D341Med (cell line): ENCODE measurements around the gene AKAP6.
A peak's percentile ranks its signal among the peaks of the same experiment; 100 is the strongest.

Experiments
- DNase-seq: peaks from one replicate; pipeline ENCODE4 v3.0.0; 2012; ENCODE audit warnings: low spot score

The AKAP6 gene, protein sequence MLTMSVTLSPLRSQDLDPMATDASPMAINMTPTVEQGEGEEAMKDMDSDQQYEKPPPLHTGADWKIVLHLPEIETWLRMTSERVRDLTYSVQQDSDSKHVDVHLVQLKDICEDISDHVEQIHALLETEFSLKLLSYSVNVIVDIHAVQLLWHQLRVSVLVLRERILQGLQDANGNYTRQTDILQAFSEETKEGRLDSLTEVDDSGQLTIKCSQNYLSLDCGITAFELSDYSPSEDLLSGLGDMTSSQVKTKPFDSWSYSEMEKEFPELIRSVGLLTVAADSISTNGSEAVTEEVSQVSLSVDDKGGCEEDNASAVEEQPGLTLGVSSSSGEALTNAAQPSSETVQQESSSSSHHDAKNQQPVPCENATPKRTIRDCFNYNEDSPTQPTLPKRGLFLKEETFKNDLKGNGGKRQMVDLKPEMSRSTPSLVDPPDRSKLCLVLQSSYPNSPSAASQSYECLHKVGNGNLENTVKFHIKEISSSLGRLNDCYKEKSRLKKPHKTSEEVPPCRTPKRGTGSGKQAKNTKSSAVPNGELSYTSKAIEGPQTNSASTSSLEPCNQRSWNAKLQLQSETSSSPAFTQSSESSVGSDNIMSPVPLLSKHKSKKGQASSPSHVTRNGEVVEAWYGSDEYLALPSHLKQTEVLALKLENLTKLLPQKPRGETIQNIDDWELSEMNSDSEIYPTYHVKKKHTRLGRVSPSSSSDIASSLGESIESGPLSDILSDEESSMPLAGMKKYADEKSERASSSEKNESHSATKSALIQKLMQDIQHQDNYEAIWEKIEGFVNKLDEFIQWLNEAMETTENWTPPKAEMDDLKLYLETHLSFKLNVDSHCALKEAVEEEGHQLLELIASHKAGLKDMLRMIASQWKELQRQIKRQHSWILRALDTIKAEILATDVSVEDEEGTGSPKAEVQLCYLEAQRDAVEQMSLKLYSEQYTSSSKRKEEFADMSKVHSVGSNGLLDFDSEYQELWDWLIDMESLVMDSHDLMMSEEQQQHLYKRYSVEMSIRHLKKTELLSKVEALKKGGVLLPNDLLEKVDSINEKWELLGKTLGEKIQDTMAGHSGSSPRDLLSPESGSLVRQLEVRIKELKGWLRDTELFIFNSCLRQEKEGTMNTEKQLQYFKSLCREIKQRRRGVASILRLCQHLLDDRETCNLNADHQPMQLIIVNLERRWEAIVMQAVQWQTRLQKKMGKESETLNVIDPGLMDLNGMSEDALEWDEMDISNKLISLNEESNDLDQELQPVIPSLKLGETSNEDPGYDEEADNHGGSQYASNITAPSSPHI (N-terminal part only)

GRCh38 chr14:32329146-32329545, at the start of gene AKAP6:
Gene AKAP6 (plus strand): TSS chr14:32329298. CDS start chr14:32433494, 104,196 bp downstream.
- DNase-seq = no peak

DNA sequence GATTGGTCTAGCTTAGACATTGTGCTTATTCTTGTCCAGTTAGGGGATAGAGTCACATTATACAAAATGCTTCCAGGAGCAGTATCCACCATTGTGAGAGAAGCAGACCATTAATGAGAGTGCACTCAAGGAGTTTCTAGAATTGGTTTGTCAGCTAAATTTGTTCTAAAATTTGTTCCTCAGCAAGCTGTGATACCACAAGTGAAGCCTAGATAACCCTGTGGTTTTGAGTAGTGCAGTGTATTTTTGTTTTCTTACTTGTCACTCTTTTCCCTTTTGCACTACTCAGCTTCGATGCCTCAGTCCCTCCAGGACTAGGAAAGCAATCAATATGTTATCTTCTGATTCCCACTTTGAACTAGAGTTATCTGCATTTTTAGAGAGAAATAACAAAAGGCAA, 42.5 kb upstream of the AKAP6 start:
- no peak for DNase-seq

DNA sequence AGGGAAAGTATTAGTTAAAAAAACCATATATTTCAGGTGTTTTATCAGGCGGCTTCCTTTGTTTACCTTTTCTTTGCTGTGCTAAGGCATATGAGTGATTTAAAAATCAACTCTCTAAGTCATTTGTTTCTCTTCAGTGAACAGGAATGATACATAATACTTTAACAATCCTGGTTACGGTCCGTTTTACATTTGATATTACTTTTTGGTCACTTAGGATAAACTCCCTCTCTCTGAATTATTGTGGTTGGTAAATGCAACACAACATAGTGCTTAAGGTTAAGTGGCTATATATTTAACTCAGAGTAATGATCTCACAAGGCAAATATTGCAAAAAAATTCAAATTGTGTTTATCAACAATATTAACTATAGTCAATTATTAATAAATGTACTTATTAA, 32.7 kb upstream of the AKAP6 start:
- no peak for DNase-seq

DNA sequence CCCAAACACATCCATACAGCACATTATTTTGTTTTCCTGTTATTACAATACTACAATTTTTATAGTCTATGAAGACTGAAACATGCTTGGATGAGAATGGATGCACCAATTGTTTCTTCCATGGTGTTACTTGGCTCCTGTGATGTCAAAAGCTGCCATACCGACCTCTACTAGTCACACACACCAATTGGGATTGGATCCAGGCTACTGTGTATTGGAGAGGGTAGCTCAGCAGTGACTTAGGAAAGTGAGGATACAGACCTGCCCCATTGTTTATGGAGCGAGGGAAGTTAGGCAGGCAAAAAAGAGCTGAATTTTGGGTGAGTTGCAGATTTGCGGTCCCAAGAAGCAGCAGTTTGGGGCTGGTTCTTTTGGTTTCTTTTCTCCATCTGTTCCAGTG, 30.8 kb upstream of the AKAP6 start:
- no peak for DNase-seq

DNA sequence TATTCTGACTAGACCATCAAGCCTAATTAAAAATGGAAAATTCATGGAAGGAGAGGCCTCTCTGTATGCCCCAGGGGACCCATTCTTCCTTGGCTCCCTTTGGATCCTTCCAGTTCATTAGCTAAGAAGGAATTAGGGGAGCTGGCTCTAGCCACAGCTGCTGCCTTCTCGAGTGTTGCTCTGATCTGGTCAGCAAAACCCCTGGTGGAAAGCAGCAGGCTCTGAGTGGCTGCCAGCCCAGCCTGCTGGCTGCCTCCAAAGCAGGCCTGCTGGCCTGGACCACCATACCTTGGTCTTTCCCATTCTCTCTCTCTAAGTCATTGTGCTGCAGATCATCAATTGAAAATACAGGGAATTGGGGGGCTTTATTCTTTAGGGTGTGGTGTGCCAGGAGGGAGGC, 29.0 kb upstream of the AKAP6 start:
- DNase-seq = peak; percentile 74

- DNase-seq = no peak
Observed at GRCh38 chr14:32303865-32304264, 25.2 kb upstream of the AKAP6 start.

- DNase-seq = peak; percentile 82
Observed at GRCh38 chr14:32304296-32304695, 24.8 kb upstream of the AKAP6 start.

DNA sequence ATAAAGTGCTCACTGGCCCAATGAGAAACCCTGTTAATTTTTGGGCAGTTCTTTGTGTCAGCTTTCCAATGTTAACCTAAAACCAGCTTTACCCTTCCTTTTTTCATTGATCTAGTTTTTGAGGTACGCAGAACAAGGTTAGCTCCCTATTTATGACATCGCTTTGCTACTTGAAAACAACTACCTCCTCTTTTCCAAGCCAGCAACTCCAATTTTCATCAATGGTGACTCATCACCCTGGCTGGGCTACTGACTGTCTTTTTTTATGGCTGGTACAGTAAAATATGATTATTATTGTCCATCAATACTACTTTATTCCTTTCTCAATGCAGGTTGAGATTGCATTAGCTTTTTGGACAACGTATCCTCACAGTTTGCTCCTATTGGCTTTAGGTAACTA, 22.5 kb upstream of the AKAP6 start:
- DNase-seq = no peak

DNA sequence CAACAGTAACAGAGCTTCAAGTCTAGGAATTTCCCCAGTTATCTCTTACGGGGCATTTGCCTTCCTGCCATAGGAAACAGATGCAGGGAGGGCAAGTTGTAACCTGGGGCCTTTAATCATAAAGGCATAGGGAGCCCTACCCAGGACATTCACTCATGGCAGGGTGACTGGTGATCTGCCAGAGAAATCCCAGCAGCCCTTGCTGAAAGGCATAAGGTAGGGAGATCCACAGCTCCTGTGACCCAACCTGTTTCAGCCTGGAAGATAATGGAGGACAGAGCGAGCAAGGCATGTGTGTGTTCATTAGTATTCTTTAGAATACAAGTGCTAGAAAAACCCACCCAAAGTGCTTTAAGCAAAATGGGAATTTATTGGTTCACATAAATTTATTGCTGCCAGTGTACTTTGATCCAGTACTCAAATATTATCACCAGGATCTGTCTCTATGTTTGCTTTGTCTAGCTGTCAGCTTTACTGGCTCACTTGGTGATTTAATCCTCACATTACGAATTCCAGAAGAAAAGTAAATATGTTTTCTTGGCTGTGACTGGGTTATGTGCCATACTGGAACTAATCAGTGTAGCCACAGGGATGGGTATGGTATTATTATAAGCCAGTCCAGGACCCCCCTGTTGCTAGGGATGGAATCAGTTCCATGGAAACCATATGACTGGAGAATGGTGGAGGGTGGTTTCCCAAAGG, 21.1 kb upstream of the AKAP6 start:
- no peak for DNase-seq

DNA sequence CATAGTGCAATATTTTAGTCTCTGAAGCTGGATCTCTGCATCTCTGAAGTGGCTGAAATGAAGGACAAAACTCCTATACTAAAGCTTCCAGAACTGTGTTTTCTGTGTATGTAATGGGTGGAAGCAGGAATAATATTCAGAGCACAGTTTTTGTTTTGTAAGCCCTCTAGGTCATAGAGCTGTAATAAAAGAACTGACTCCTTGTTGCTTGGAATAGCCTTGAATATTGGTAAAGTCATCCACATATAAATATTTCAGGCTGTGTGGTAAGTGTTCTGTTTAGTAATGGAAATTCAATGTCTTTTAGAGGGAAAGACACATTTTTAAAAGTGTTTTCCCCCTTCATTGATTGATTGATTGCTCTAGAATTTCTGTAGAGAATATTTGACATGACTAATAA, 18.2 kb upstream of the AKAP6 start:
- no peak for DNase-seq

GRCh38 chr14:32311294-32312009, 17.6 kb upstream of the AKAP6 start:
- no peak for DNase-seq

GRCh38 chr14:32312010-32312331, 17.1 kb upstream of the AKAP6 start:
- DNase-seq = no peak

GRCh38 chr14:32313844-32314376, 15.2 kb upstream of the AKAP6 start:
- DNase-seq = no peak

GRCh38 chr14:32318087-32318795, 10.9 kb upstream of the AKAP6 start:
- DNase-seq = no peak

DNA sequence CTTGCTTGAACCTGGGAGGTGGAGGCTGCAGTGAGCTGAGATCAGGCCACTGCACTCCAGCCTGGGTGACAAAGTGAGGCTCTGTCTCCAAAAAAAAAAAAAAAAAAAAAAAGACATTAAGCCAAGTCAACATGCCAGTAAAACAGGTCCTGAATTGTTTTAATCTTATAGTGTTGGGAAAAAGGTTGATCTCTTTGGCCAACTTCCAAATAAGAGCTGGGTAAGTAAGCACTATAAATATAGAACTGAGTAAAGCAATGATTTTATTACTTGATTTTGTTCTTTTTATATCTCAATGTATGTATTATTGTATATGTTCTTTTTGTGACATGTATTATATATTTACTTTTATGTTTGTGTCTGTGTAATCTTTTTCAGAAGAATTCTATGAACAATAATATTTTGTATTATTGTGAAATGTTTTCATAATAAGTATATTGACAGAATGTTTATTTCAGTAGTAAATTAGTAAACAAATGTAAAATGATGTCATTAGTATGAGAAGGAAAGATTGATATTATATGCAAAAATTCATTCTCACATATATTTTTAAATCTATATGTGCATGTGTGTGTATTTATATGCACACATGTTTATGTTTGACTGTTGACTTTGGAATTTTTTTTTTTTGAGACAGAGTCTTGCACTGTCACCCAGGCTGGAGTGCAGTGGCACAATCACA, 9.6 kb upstream of the AKAP6 start:
- DNase-seq = no peak

GRCh38 chr14:32324601-32325000, 4.5 kb upstream of the AKAP6 start:
- no peak for DNase-seq

DNA sequence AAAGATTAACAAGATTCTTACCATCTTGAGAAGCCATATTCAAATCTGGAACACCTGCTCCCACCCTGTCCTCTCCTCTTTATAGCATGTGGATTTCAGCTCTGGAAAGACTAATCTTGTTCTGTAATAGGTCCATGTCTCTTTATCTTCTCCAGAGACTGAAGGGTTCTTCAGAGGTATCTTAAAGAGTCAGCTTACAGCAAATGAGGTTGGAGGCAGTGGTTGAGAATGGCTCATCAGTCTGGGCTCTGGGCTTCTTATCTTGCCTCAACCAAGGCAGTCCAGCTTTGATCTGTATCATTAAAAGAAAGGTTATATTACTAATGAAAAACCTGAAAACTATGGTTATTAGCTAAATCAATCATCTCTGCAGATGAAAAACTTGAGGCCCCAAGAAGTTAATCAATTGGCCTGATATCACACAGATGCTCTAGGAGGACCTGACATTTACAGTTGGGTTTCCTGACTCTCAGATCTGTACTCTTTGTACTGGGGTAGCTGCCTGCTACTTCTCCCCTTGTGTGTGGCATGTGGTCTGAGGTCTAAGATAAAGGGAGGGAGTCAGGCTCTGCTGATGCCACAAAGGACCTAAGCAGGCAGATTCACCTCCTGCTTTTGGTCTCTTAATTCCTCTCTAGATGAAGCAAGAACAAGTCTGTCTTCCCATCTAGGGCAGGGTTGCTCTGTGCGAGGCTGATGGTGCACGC, 1.7 kb upstream of the AKAP6 start:
- DNase-seq = no peak

DNA sequence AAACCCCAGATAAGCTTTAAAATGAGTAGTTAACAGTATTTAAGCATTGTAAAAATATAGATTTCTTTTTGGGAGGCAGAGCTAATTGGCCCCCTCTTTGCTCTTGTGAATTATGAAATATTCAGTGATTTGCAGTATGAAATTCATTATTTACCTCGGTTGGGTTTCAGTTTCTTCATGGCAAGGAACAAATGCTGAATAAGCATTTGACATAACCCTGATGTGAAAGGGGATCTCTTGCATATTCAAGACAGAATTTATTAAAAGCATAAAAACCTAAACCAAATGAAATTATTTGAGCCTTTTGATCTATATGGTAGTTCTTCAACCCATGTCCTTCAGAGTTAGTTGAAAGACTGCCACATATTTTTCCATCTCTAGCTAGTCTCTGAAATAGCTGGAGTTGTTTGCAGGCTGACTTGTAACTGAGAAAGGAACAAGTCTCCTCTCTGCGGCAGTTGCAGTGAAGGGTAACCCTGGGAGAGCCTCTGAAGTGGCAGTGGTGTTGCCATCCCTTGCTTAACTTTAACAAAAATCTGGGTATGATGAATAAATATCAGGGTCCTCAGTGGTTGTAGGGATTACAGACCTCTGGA, 690 bp downstream of the AKAP6 start:
- DNase-seq = no peak
